ENCODE measurements around the gene HDAC11.

Gene HDAC11

DNA sequence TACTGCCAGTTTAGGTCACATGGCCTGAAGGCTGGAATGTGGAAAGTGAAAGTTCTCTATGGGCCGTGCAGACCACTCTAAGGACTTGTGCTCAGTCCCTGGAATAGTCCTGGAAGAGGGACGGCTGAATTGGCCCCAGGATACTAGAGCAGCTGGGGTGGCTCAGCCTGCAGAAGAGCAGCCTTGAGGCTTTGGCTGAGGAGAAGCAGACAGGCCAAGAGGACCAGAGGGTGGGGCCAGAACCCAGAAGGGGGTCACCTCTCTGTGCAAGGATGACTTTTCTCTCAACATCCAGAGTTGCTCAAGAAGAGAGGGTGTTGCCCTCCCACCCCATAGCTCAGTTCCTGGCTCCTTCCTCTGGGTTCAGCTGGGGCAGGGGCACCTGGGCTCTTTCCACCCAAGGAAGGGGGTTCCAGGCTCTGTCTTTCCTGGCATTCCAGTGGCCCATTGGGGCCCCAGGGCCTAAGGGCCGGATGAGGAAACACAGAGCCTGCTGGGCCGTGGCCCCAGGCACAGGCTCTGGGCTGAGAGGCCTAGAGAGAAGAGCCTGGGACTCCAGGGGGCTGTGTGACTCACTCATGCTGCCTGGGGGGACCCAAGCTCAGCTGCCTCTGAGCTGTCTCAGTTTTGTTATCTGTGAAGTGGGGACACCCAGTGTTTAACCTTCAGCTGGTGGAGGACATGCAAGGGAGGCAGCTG, 60.3 kb downstream of the HDAC11 start:
- in situ Hi-C loops (cut with MboI; ENCODE audit: low sequenced_read_pairs), result no loop called here

DNA sequence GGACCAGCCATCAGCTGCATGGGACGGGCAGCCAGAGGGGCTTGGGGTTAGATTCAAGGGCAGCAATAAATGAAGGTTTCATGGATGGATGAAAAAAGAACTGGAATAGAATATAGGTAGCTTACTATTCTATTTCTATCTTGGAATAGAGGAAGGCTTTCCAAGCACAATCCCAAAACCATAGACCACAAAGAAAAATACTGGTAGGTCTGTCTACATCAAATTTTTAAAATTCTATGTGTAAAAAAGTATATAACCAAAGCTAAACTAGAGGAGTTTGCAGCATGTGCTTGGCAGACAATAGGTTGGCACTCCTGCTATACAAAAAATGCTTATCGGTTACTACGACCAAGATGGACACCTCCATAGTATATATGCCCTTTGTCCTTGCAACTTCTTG, 61.6 kb downstream of the HDAC11 start:
- in situ Hi-C loops (cut with MboI; ENCODE audit: low sequenced_read_pairs), result no loop called here

DNA sequence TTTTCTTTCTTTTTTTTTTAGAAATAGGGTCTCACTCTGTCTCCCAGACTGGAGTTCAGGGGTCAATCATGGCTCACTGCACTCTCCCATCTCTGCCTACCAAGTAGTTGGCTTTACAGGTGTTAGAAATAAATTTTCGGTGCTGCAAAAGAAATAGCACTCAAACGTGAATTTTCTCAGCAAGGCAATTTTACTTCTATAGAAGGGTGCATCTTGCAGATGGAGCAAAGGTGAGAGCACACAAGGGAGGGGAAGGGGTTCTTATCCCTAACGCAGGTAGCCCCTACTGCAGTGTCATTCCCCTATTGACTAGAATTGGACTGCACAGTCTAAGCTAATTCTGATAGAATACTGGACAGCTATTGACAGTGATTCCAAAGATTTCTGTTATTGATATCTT, 62.0 kb downstream of the HDAC11 start:
- in situ Hi-C loops (cut with MboI; ENCODE audit: low sequenced_read_pairs), result no loop called here

DNA sequence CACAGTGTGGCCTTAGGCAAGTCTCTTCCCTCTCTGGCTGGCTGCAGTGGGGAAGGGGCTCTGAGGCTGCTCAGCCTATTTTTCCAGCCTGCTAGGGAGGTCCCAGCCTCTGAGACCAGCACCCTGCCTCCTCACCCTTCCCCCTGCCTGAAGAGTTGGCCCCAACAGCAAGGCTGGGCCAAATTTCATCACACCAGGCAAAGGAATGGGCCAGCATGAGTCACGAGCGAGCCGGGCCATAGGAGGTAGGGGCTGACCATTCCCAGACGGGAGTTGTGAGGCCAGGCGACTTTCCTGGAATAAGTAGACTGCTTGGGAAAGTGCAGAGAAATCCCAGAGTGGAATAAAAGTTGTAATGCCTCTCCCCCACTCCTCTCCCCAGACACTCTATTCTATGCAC, 63.1 kb downstream of the HDAC11 start:
- in situ Hi-C loops (cut with MboI; ENCODE audit: low sequenced_read_pairs), result no loop called here

DNA sequence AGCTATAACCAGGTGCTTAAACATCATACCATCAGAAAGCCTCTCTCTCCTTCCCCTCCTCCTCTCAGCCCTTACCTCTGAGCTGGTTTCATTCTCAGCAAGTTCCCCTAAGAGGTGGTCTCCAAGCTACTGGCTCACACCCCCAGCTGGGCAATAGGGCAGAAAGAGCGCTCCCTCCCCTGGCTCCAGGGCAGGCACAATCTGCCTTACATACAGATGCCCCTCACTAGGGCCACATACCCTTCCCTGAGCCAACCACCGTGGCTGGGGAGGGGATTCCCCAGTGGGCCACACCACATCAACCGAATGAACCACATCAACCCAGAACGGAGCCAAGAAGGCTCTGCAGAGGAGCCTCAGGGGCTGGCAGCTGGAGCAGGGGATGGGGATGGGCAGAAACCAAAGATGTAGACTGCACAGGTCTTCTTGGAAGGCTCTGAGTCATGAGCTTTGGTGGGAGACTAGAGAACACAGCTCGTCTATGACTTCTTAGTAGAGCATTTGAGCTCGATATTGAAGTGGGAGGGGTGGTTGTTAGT, 64.3 kb downstream of the HDAC11 start:
- in situ Hi-C loops (cut with MboI; ENCODE audit: low sequenced_read_pairs), result no loop called here

DNA sequence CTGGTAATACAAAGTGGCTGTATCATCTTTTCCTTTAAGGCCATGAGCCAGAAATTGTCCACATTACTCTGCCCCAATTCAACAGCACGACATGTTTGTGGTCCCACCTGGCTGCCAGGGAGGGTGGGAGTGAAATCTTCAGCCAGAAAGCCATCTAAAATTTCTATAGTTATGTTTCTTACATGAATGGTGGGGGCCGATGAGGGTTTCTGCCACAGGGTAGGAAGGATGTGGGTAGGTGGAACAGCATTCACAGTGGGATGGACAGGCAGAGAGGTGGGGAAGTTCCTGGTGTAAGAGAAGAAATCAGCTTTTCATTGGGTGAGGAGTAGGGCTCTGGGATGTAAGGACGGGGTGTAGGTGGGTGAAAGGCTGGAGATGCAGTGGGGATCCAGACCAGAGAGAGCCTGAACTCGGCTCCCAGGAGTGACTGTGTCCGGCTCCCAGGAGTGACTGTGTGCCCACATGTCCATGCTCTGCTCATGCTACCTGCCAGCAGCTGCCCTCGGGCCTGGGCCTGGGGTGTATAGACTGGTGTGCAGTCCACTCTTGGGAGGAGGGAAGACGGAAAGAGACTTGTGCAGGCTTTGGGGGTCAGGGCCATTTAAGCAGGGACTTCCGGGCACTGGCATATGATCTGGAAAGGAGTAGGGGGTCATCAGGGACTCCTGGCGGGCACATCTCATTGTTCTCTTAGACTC, 65.0 kb downstream of the HDAC11 start:
- in situ Hi-C loops (cut with MboI; ENCODE audit: low sequenced_read_pairs), result no loop called here

DNA sequence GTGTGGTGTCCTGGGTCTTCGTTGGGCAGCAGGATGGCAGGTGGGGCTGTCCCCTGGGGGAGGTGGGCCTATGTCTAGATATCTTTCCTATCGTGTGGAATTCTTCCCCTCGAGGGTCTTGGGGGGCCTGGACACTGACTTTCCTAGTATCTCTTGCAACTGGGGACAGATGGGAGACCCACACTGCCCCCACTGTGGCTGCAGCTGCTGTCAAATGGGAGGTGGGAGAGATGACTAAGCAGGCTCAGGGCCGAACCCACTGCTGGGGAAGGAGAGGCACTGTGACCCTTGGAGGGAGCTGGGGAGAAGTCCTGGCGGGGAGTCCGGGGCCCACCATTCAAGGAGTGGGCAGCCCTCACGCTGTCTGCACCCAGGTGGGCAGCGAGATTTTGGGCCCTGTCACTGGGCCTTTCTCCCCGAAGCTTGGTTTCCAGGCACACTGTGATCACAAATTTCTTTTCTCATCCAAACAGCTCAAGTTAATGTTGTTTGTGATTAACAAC, 65.9 kb downstream of the HDAC11 start:
- in situ Hi-C loops (cut with MboI; ENCODE audit: low sequenced_read_pairs), result no loop called here

DNA sequence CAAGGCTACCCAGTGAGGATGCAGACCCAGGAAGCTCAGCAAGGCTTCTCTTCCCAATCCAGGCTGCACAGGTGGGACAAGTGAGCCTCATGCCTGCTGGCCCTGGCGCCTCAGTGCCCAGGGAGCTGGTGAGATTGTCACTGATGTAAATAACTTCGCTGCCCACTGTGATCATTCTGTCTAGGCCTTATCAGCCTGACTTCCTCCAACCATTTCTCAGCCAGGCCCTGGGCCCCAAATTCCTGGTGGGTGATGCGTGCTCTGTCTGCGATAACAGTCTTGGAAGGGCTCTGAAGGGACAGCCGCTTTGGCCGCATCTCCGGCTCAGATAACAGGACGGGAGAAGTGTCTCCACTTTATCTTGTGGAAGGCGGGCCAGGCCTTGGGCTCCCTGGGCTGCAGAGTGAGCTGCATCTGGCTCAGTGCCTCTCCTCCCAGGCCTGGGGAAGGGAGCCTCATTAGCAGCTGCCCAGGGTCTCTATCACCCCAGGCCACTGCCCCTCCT, 66.6 kb downstream of the HDAC11 start:
- in situ Hi-C loops (cut with MboI; ENCODE audit: low sequenced_read_pairs), result no loop called here

DNA sequence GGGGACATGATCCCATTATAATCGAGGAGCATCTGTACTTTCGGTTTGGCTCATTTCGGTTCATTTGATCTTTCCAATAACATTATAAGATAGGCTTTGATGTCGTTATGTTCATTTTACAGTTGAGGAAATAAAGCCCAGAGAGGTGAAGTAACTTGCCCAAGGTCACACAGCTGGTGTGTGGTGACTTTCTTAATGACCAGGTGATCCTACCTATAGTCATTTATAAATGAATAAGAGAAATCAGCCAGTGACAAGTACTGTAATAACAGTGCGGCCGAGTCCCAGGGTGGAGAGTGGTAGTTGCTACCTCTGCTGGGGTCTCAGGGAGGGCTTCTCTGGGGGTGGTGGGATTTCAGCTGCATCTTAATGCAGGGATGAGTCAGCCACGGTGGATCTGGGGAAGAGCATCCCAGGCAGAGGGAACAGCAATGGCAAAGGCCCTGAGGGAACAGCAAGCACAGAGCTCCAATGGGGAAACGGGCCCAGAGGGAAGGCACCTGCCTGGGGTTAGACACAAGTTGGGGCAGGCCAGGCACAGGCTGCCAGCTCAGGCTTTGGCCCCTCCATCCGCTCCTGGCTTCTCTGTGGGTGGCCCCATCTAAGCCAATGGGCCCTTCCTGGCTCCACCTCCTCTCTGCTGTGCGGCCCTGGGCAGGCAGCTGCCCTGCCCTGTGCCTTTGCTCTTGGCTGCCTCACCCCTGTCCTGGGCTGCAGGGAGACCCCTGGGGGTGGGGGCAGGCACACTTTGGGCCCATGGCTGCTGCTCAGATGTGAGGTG, 67.7 kb downstream of the HDAC11 start:
- in situ Hi-C loops (cut with MboI; ENCODE audit: low sequenced_read_pairs), result no loop called here

DNA sequence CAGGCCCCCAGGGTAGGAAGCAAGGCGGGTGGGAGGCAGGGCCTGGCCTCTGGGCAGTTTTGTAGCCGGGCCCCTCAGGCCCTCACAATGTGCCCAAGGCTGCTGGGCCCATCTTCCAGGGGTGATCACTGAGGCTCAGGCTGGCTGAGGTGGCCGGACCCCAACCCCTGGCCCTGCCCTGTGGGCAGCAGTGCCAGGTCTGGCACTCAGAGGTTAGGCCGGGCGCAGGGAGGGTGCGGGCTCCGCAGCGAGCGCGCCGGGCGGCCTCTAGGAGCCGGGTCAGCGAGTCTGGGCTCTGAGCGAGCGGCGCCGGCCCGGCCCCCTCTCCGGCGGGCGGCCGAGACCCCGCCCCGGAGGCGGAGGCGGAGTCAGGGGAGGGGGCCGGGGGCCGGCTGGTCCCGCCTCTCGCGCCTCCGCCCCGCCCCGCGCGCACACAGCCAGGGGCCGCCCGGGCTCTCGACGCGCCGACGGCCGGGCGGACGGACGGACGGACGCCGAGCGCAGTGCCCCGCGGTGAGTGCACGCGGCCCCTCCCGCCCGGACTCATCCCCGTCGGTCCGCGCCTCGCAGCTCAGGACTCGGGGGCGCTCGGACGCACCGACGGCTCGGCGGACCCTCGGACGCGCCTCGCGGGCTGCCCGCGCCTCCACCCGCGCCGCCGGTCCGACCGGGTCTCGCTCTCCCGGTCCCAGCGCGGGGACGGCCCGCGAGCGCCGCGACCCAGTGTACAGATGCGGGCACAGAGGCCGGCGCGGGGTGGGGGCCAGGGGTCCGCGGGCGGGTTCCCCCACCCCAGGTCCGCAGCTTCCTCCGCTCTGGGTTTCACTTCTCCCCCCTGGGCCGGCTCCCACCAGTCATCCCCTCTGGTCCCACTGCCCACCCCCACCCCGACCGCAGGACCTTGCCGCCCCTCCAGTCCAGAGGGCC, 68.9 kb downstream of the HDAC11 start, which contains the start of gene FBLN2:
Gene FBLN2 (plus strand): TSS at position 430 of the 927 bp plus-strand sequence. CDS start 21,231 bp downstream, outside the sequence.
- in situ Hi-C loops (cut with MboI; ENCODE audit: low sequenced_read_pairs), result no loop called here

DNA sequence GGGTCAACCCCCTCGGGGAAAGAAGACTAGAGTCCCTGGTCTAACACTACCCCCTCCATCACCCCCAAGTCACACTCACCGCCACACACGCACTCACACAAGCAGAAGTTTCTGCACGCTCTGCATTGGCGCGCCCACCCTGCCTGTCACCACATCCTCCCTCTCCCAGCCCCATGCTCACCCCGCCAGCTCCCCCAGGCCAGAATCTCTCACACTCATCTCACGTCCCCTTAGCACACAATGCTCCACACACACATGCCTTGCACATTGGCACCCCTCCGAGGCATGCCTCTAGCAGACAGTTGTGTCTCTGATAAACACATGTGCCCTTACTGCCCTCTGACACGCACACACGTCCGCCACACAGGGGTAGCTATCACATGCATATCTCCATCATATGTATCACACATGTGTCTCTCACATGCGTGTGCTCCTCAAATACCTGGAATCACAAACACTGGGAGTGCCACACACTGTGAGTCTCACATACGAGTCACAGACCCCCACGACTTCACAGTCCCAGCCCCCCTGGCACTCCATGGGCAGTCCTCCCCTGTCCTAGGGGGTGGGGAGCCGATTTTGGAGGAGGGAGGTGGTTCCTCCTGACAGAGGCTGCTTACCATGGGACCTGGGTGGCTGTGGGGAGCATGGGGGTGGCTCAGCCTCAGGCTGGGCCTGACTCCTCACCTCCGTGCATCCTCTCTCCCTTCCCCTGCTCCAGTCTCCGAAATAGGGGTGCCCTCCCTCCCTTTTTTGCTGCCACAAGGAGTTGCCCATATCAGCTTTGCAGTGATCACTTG, 69.7 kb downstream of the HDAC11 start:
- in situ Hi-C loops (cut with MboI; ENCODE audit: low sequenced_read_pairs), result no loop called here

DNA sequence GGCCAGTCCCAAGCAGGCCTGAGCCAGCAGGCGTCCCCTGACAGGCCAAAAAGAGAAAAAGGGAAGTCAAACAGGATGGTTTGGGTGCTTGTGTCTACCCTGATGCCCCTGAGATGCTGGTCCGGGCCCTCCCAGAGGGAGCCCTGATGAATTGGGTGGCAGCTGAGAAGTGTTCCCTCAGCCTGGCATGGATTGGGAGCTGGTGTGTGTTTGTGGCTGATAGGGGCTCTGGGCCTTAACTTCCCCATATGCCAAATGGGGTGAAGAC, 70.3 kb downstream of the HDAC11 start:
- in situ Hi-C loops (cut with MboI; ENCODE audit: low sequenced_read_pairs), result no loop called here

DNA sequence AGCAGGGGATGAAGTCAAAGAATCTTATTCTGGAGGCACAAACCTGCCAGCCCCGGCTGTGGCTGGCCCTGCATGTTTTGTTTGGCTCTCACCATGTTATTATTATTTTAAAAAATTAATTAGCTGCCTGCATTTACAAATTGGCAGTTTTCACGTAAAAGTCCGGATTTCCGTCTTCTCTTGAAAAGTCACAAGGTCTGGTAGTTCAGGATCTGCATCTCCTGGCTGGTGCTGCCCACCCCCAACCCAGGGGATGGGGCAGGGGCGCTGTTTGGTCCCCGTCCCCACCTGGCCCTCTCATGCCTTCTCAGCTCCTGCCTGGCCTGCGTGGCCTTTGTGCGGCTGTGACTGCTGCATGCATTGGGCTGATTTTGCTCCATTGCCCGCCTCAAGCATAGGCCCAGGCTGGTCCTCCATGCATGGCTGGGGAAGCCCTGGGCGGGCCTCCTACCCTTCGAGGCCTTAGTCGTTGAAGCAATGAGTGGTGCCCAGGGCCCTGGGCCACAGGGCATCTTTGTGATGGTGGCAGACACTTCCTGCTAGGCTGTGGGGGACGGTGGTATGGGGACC, 70.8 kb downstream of the HDAC11 start:
- in situ Hi-C loops (cut with MboI; ENCODE audit: low sequenced_read_pairs), result no loop called here

DNA sequence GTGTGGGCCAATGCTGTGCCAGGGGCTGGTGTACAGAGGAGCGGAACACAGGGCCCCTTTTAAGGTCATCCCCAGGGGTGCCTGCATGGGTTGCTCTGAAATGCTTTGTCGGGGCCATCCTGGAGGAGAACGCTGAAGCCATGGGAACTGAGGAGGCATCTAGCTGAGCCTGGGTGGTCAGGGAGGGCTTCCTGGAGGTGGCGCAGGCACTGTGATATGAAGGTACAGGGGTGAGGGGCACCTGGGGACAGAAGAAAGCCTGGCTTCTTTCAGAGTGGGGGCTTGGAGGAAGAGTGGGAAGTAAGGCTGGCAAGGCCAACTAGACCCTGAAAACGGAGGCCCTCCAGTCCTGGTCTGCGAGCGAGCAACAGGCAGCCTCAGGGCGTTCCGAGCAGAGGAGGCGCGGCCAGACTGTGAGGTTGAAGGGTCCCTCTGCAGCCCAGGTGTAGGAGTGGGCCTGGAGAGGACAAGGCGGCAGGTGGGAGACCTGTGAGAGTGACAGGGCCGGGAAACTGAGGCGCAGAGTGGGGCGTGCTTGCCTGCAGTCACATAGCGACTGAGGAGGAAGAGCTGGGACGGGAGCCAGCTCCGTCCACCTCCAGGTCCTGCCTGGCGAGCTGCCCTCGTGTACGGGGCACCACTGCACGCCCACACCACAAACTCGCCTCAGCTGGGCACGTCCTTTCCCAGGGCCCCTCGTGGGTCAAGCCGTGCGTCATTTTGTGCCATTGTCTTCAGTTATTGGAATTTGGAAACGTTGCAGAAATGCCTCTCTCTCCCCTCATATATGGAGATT, 72.9 kb downstream of the HDAC11 start:
- in situ Hi-C loops (cut with MboI; ENCODE audit: low sequenced_read_pairs), result no loop called here

DNA sequence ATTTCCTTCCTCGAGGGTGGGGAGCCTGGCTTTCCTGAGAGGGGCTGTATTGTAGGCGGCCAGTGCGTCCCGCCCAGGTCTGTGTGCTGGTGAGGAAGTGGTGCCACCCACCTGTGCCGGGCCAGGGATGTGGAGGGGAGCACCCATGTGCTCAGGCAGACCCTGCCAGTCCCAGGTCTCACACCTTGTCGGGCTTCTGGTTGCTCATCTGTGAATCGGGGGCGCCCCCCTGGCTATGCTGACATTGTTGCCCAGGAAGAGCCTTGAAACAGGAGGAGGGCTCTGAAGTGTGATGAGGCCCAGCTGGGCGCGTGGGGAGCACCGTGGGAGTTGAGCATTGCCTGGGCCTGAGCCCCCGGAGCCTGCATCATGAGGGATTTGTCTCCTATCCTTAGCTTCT, 73.6 kb downstream of the HDAC11 start:
- in situ Hi-C loops (cut with MboI; ENCODE audit: low sequenced_read_pairs), result no loop called here

DNA sequence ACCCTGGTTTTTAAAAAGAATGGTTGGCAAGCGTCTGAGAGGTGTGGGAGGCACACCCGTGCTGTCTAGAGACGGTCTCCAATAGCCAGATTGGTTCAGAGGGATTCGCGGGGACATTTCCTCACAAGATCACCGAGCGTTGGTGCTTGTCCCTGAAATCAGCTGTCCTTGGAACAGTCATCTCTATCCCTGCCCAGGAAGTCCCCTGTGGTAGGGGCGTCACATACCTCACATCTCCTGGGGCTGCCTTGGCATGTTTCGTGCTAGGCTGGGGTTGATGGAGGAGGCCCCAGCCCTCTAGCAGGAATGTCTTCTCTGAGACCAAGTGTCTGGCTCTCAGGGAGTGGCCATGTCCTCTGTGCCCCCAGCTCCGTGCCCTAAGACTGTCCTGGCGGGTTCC, 75.6 kb downstream of the HDAC11 start:
- in situ Hi-C loops (cut with MboI; ENCODE audit: low sequenced_read_pairs), result no loop called here

Measured in hTERT RPE-1 (cell line).